Breast epithelium (tissue), 4 donors: Measurements from ENCODE around the gene ANKRD40CL. TPM values are rescaled to one million over a fixed set of nuclear protein-coding genes. Genes with fewer than 3 reads are reported as not detected.

ENCODE experiments used
- DNase-seq, 2 donors: peaks; one replicate each; pipeline ENCODE4 v3.0.0-alpha.2; 2019; ENCODE audit warnings: low spot score in 2 of 2
- H3K27ac ChIP-seq, 2 donors: fragments of 200-600 bp; sonication (generic) in 1 of 2; one replicate each; pipeline ENCODE4 v1.5.1; 2016 to 2019; ENCODE audit warnings: mild to moderate bottlenecking in 1 of 2
- H3K27me3 ChIP-seq, 2 donors: fragments of 200-600 bp; sonication (generic) in 1 of 2; one replicate each; pipeline versions ENCODE4 v1.5.1 to v1.6.0; 2017 to 2019; ENCODE audit warnings: control low read depth in 1 of 2, mild to moderate bottlenecking in 1 of 2
- H3K36me3 ChIP-seq: fragments of 200-600 bp; one replicate; pipeline ENCODE4 v1.5.1; 2019
- H3K4me1 ChIP-seq, 2 donors: fragments of 200-600 bp; sonication (generic); one replicate each; pipeline ENCODE4 v1.5.1; 2016 to 2019; ENCODE audit warnings: control low read depth in 1 of 2
- H3K4me3 ChIP-seq, 3 donors: fragments of 200-600 bp; sonication (generic); 1 replicate in 2 of 3; 2 replicates in 1 of 3; pipeline ENCODE4 v1.5.1; 2016 to 2019; ENCODE audit warnings: mild to moderate bottlenecking in 3 of 3, moderate library complexity in 2 of 3
- H3K9me3 ChIP-seq, 2 donors: fragments of 200-600 bp; sonication (generic) in 1 of 2; one replicate each; pipeline ENCODE4 v1.5.1; 2016 to 2019; ENCODE audit warnings: control low read depth in 1 of 2
- CTCF ChIP-seq, 3 donors: fragments of 450-650 bp; IDR thresholded peaks; one replicate each; pipeline ENCODE4 v1.5.1; 2016 to 2017; ENCODE audit warnings: antibody characterized with exemption in 3 of 3, mild to moderate bottlenecking in 3 of 3, moderate library complexity in 3 of 3
- POLR2A ChIP-seq: fragments of 450-650 bp; IDR thresholded peaks from one replicate; pipeline ENCODE4 v1.6.1; 2016; ENCODE audit warnings: antibody characterized with exemption, mild to moderate bottlenecking, moderate library complexity
- POLR2AphosphoS5 ChIP-seq, 3 donors: sonication (generic); formaldehyde crosslinking; IDR thresholded peaks; one replicate each; pipeline ENCODE4 v1.6.1; 2017; ENCODE audit warnings: antibody characterized with exemption in 3 of 3
- intact Hi-C: fragments of 100-400 bp; cut with DNase I; formaldehyde crosslinking; loops from one replicate; pipeline ENCODE4 v1.15.1; 2023; ENCODE audit warnings: low total_unique reads
- total RNA-seq, 3 donors: library from RNA; depleted of rRNA; stranded (reverse); fragments of >200 nt; gene quantifications; one replicate each; pipeline ENCODE4 v1.1.0, GENCODE V29; 2016

Gene ANKRD40CL
- total RNA-seq, 3 donors from 2014 or later, result not detected

GRCh38 chr17:50715471-50715870, 51.8 kb downstream of the ANKRD40CL start:
- no peak for DNase-seq
- TF ChIP-seq CTCF (IDR thresholded peaks at IDR 0.05) (no peak), POLR2AphosphoS5 (IDR thresholded peaks at IDR 0.05) (no peak), POLR2A (no peak)
- Histone ChIP-seq H3K27ac (no peak overlapping the region), H3K36me3 (no peaks in the 10 kb centered on the region), H3K4me3 (no peak overlapping the region), H3K4me1 (no peaks in the 10 kb centered on the region), H3K9me3 (no peaks in the 10 kb centered on the region), H3K27me3 (no peaks in the 10 kb centered on the region)
- intact Hi-C loops, result no loop called here

- Histone ChIP-seq H3K9me3 (no peaks in the 10 kb centered on the region), H3K36me3 (no peaks in the 10 kb centered on the region), H3K27me3 (no peaks in the 10 kb centered on the region), H3K4me1 (peaks cover 4 to 11% of the 10 kb centered on the region in 2 donors), H3K27ac (no peak overlapping the region), H3K4me3 (no peak overlapping the region)
- intact Hi-C loops, result no loop called here
- no peak for DNase-seq
- TF ChIP-seq POLR2A (no peak), POLR2AphosphoS5 (IDR thresholded peaks at IDR 0.05) (no peak)
These were observed 54.7 kb downstream of the ANKRD40CL start for GRCh38 chr17:50712641-50713040.

Other genes starting within 250 kb of the ANKRD40CL start
- gene EPN3, start 234.8 kb downstream of the ANKRD40CL start, total RNA-seq, result 10 to 100 TPM in 1 of 3 donors, 1 to 10 TPM in 1, not detected in 1; 8.2 to 32.8 TPM
- gene SPATA20, start 220.3 kb downstream of the ANKRD40CL start, total RNA-seq, result 10 to 100 TPM; 52.4 to 62.3 (median 58.4) TPM
- gene CACNA1G, start 206.8 kb downstream of the ANKRD40CL start, total RNA-seq, result 1 to 10 TPM in 2 of 3 donors, under 1 TPM in 1; 0.32 to 2.6 (median 2.3) TPM
- 100 to 1,000 TPM in 1 of 3 donors, 10 to 100 TPM in 1, 1 to 10 TPM in 1; 6.1 to 122 (median 81.0) TPM for gene ABCC3, start 132.6 kb downstream of the ANKRD40CL start, total RNA-seq
- 10 to 100 TPM; 36.7 to 68.6 (median 38.1) TPM for gene ANKRD40, start 59.6 kb downstream of the ANKRD40CL start, total RNA-seq
- gene LUC7L3, start 47.9 kb downstream of the ANKRD40CL start, total RNA-seq, result 100 to 1,000 TPM in 2 of 3 donors, 10 to 100 TPM in 1; 70.7 to 161 (median 104) TPM
- gene WFIKKN2, start 68.1 kb upstream of the ANKRD40CL start, total RNA-seq, result not detected
- gene TOB1, start 98.8 kb upstream of the ANKRD40CL start, total RNA-seq, result 100 to 1,000 TPM in 1 of 3 donors, 10 to 100 TPM in 2; 12.6 to 145 (median 54.1) TPM